AG09309 (cell line): ENCODE data around the gene ART1.
"Not testable (repeated sequence)": the region's sequence is repeated elsewhere in the genome, so short reads cannot be mapped to it uniquely, and the experiment has no call there.

Experiments
- DNase-seq: peaks from one replicate; pipeline ENCODE4 v3.0.0-alpha.2; 2010; ENCODE audit warnings: low read depth
- H3K4me3 ChIP-seq: 2 replicates; pipeline ENCODE4 v1.5.1; 2011; ENCODE audit warnings: mild to moderate bottlenecking, low read depth, low read length, moderate library complexity; ENCODE audit not compliant: control insufficient read depth
- TF ChIP-seq, protein P1 (sequence below): IDR thresholded peaks from 2 replicates; pipeline ENCODE4 v1.5.1; 2011; ENCODE audit warnings: mild to moderate bottlenecking, low read depth, low read length, inconsistent platforms; ENCODE audit not compliant: insufficient read depth, control insufficient read depth; ENCODE audit errors: missing control alignments

ART1 gene

DNA sequence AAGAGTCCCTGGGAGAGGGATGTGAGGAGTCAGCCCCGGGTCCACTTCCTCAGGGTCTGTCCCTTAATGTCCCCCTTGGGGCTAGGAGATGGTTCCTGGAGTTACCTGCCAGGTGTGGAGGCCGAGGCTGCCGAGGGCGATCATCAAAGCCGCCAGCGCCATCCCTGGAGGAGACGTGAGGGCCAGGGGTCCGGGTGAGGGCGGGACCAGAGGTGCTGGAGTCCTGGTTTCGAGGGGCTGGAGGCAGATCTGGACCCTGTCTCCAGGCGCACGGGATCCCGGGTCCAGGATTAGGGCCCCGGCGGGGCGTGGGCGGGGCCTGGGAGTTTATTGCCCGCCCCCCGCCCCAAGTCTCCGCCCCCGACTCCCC, 3.2 kb upstream of the ART1 start, which contains the start of gene ART5:
ART5 (minus strand) TSS at position 292 of the 370 bp plus-strand sequence; CDS start at position 162, 130 bp downstream.
- DNase-seq, result no peak
- H3K4me3 ChIP-seq, result peak within 1 kb of the TSS; percentile 48
- TF ChIP-seq, protein P1, sequence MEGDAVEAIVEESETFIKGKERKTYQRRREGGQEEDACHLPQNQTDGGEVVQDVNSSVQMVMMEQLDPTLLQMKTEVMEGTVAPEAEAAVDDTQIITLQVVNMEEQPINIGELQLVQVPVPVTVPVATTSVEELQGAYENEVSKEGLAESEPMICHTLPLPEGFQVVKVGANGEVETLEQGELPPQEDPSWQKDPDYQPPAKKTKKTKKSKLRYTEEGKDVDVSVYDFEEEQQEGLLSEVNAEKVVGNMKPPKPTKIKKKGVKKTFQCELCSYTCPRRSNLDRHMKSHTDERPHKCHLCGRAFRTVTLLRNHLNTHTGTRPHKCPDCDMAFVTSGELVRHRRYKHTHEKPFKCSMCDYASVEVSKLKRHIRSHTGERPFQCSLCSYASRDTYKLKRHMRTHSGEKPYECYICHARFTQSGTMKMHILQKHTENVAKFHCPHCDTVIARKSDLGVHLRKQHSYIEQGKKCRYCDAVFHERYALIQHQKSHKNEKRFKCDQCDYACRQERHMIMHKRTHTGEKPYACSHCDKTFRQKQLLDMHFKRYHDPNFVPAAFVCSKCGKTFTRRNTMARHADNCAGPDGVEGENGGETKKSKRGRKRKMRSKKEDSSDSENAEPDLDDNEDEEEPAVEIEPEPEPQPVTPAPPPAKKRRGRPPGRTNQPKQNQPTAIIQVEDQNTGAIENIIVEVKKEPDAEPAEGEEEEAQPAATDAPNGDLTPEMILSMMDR, result no peak

DNA sequence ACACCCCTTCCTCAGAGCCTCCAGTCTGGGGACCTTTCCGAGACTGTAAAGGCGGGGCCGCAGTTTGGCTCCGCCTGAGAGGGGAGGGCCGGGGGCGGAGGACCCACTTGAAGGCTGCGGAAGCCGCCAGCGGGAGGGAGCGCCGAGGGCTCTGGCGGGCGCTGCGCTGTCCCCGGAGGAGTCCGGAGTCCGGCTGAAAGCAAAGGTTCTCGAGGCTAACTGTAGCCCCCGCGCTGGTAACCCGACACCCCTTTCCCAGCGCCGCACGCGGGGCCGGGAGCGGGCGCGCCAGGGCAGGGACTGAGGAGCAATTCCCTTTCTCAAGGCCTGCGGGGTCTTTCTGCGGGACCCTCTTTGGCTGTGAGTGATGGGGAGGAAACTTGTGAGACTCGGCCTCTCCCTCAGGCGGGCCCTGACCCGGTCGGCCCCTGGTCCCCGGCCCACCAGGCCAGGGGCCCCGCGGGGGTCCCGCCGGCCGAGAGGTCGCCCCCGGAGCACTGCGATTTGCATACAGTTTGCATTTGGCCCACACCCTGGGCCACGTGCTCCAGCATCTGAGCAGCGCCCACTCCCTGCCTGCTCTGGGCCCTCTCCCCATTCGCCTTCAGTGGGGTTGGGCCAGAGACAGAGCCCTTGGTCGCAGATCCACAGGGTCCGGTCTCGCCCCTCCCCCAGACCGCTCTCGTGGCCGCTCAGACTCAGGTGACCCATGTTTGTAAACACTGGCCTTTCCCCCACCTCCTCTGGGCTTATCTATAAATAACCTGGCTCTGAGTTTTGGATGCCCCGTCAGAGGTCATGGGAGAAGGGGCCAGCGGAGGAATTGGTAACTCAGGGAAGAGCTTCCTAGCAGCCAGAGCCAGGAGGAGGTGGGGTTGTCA, 2.6 kb upstream of the ART1 start:
- H3K4me3 ChIP-seq, result peak overlapping the region; percentile 48
- no peak for DNase-seq
- TF ChIP-seq, protein P1, result no peak

DNA sequence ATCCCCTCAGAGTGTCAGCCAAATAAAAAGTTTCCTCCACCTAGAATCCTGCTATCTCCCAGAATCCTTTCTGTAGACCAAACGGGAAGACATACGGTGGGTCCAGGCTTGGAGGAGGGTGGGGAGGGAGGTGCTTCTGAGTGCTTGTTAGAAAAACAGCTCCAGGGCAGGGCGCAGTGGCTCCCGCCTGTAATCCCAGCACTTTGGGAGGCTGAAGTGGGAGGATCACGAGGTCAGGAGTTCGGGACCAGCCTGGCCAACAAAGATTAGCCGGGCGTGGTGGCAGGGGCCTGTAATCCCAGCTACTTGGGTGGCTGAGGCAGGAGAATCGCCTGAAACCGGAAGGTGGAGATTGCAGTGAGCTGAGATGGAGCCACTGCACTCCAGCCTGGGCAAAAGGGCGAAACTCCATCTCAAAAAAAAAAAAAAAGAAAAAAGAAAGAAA, 1.8 kb upstream of the ART1 start:
- DNase-seq, H3K4me3 ChIP-seq: not testable (repeated sequence)

DNA sequence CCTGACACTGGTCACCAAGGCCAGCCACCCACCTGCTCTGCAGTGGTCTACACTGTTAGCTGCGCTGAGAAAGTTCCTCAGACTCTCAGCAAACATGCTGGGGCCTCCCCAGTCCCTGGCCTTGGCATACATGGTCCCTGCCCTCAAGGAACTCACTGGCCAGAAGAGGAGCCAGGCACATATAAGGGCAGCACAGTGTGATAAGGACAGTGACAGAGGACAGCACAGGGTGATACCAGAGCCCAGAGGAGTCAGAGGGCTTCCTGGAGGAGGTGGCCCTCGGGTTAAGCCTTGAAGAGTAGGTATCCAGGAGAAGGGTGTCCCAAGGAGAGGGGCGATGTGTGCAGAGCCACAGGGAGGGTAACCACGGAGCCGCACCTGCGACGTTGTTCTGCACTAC, 624 bp downstream of the ART1 start:
- H3K4me3 ChIP-seq, result no peak overlapping the region
- TF ChIP-seq, protein P1, result no peak

DNA sequence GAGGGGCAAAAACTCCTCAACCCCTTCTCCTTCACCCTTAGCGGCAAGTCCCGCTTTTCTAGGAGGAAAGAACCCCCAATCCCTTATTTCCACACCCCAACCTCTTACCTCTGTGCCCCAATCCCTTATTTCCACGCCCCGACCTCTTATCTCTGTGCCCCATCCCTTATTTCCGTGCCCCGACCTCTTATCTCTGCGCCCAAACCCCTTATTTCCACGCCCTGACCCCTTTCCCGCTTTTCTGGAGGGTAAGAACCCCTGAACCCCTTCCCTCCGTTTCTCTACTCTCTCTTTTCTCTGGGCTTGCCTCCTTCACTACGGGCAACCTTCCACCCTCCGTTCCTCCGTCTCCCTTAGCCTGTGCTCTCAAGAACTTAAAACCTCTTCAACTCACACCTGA, 3.9 kb downstream of the ART1 start:
- not testable (repeated sequence) for H3K4me3 ChIP-seq, DNase-seq

More for the DNA sequence above, 624 bp downstream of the ART1 start:
- DNase-seq, result no peak

DNA sequence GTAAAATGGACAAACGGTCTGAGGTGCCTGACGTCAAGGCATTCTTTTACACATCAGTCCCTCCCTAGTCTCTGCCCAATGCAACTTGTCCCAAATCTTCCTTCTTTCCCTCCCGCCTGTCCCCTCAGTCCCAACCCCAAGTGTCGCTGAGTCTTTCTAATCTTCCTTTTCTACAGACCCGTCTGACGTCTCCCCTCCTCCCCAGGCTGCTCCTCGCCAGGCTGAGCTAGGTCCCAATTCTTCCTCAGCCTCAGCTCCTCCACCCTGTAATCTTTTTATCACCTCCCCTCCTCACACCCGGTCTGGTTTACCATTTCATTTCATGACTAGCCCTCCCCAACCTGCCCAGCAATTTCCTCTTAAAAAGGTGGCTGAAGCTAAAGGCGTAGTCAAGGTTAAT, 4.4 kb downstream of the ART1 start:
- DNase-seq, H3K4me3 ChIP-seq: not testable (repeated sequence)

DNA sequence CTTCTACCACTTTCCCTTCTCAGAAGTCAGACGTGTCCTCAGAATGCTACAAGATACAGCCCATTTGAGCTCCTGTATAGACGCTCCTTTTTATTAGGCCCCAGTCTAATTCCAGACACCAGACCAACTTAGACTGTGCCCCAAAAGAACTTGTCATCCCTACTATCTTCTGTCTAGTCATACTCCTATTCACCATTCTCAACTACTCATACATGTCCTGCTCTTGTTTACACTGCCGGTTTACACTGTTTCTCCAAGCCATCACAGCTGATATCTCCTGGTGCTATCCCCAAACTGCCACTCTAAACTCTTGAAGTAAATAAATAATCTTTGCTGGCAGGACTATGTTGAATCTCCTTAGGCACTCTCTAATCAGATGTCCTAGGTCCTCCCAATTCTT, 7.6 kb downstream of the ART1 start:
- DNase-seq, H3K4me3 ChIP-seq: not testable (repeated sequence)

DNA sequence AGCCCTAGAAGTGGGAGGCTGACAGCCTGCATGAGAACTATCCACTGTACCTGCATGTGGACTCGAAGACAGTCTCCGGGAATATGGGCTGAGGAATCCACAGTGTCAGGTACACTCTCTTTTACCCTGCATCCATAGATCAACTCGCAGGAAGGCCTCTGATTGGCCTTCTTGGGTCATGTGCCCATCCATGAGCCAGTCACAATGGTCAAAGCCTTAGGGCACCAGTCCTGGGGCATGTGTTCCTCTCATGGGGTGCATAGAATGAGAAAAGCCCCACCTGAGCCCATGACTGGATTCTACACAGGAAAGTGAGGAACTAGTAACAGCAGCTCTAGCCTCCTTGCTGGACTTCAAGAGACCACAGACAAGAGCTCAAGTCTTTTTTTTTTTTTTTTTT, 10.6 kb downstream of the ART1 start:
- H3K4me3 ChIP-seq, result no peak overlapping the region
- DNase-seq, result no peak
- TF ChIP-seq, protein P1, result no peak

DNA sequence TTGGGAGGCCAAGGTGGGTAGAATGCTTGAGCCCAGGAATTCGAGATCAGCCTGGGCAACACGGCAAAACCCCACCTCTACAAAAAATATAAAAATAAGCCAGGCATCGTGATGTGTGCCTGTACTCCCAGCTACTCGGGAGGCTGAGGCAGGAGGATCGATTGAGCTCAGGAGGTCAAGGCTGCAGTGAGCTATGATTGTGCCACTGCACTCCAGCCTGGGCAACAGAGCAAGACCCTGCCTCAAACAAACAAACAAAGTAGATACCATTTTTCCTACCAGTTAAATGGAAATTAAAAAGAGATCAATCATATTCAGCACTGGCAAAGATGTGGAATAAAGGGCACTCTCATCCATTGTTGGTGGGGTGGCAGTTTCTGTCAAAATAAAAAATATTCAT, 12.4 kb downstream of the ART1 start:
- not testable (repeated sequence) for H3K4me3 ChIP-seq, DNase-seq
